HG02938 (cell line): ENCODE measurements around the gene RAB26.
"Not testable (repeated sequence)": the region's sequence is repeated elsewhere in the genome, so short reads cannot be mapped to it uniquely, and the experiment has no call there.

Experiments
- ATAC-seq: cut with Tn5 transposase; IDR thresholded peaks from one replicate; pipeline ENCODE4 v1.9.1; 2021; ENCODE audit warnings: mild to moderate bottlenecking, moderate library complexity; ENCODE audit not compliant: unreplicated experiment

Gene RAB26

DNA sequence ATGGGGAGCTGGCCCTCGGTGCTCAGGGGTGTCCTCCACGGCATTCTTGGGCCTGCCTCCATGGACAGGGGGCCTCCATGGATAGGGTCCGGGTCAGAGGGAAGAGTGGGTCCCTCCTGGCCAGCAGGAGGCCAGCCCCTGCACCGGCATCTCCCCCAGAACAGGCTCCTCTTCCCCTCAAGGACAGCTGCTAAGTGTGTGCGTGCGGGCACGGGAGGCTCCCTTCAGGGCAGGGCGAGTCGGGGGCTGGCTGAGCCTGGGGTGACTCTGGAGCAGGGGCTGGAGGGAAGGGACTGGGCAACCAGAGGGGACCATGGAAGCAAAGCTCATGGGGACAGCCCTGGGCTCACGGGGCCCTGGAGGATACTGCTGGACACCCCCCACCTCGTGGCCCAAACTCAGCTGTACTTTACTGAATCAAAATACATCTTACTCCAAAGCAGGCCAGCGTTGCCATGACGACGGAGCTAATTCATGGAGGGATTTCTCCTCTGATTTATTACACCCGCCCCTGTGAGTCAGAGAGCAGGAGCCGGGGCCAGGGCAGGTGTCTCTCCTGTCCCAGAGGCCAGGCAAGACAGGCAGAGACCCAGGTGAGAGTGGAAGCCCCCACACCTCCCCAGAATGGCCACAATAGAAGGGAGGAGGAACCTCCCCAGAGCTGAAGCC lies 45.9 kb downstream of the RAB26 start:
- ATAC-seq = no peak

- ATAC-seq = no peak
These were observed 46.5 kb downstream of the RAB26 start for GRCh38 chr16:2194852-2195321.

GRCh38 chr16:2195322-2196161 lies 47.1 kb downstream of the RAB26 start:
- ATAC-seq = no peak

DNA sequence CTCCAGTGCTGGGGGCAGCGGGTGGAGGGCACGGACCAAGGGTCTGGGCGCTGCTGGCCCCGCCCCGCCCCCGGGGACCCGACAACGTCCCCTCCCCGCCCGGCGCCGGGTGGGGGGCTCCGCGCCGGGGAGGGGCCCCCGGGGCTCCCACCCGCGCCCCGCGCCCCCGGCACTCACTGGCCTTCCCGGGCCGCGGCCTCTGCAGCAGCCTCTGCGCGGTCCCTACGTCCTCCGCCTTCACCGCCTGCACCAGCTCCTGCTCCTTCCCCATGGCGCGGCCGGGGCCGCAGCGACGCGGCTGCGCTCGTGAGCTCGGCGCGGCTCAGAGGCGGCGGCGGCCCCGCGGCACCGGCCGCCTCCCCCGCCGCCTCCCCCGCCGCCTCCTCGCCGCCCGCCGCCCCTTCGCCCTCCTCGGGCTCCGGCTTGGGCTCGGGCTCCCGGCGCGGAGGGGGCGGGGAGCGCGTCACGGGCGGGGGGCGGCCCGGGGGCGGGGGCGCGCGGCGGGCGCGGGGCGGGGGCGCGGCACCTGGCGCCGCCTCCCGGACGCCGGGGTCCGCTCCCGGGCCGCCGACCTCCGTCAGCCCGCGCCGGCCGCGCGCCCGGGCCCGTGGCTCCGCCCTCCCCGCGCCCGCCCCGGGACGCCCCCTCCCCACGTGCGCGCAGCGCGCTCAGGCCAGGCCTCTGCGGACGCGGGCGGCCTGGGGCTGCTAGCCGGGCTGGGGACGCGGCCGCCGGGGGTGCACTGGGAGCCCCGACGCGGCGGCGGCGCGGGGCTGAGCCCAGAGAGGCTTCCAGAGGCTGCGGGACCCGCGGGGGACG lies 47.9 kb downstream of the RAB26 start, which contains the start of gene CASKIN1:
Gene CASKIN1, minus strand, starts transcription at position 444 of the 819 bp plus-strand sequence. Its CDS starts 173 bp downstream, at position 271.
- ATAC-seq = no peak

GRCh38 chr16:2196981-2197511 lies 48.6 kb downstream of the RAB26 start:
- ATAC-seq = no peak

DNA sequence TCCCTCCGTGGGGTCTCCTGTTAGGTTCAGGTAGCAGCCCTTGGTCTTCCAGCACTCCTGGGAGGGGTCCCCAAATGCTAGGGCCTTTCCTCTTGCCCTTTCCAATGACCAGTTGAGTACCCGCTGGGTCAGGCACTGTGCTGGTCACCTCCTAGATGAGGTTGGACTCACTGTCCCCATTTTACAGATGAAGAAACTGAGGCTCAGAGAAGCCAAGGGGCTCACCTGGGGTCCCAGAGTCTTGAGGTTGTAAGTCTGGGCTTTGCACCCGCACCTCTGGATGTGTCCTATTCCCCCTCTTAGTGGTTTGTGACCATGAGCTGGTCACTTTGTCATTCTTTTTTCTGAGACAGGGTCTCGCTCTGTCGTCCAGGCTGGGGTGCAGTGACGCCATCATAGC lies 49.3 kb downstream of the RAB26 start:
- ATAC-seq = no peak

DNA sequence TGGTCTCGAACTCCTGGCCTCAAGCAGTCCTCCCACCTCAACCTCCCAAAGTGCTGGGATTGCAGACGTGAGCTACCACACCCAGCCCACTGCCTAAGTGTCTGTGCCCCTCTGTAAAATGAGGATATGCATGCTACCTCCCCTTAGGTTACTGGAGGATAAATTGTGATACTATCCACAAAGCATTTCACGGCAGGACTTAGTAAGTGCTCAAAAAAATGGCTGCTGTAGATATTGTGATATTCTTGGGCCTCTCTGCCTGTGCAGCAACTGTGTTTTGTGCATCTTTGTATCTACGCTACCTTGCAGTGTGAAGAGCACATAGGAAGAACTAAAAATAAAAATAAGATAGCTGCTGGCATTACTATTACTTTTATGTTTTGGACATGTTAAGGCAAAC lies 49.9 kb downstream of the RAB26 start:
- no peak for ATAC-seq

GRCh38 chr16:2199095-2199494 lies 50.7 kb downstream of the RAB26 start:
- no peak for ATAC-seq

DNA sequence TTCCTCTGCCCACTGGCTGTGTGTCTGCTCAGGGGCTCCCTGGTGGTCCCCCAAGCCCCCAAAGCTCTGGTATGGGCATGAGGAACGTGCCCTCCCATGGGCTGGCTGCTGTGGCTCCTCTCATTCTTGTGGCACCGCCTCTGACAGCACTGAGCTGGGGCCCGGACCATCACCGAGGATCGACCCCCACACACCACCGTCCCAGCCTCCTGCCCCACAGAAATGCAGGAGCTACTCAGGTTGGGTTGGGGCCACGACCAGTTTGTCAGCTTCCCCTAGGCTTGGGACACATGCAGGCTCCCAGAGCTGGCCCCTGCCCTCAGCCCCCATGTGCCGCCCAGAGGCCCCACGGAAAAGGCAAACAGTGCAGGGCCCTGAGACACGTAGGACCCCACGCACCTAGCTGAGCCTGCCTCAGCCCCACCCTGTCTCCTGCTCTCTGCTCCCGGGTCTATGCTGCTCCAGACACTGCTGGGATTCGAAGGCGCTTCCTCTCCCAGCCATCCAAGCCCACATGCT lies 51.3 kb downstream of the RAB26 start:
- no peak for ATAC-seq

DNA sequence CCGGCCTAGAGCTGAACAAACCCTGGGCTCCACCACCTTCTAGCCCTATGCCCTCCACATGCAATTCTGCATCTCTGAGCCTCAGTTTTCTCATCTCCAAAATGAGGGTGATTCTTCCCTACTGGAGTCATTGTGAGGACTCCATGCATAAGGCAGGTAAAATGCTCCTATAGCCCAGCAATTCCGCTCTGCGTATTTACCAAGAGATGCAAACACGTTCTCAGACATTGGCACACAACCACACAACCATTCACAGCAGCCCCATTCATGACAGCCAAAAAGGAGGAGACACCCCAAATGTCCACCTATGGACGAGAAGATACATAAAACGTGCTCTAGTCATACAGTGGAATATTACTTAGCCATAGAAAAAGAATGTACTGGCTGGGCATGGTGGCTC lies 51.9 kb downstream of the RAB26 start:
- no peak for ATAC-seq

DNA sequence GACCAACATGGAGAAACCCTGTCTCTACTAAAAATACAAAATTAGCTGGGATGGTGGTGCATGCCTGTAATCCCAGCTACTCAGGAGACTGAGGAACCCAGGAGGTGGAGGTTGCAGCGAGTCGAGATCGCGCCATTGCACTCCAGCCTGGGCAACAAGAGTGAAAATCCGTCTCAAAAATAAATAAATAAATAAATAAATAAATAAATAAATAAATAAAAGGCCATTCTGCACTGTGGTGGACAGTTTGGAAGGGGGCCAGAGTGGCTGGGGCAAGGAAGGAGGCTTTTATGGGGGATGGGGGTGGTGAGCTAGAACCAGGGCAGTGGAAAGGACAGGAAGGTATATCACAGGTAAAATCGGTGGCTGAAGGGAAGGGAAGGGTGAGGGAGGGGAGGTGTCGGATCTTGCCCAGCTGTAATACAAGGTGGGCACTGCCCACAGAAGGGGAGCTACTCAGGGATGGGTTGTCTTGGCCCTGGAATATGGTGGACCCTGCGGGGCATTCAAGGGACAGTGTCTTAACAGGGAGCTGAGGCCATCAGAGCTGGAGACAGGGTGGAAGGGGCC lies 54.8 kb downstream of the RAB26 start:
- not testable (repeated sequence) for ATAC-seq
